SK-N-SH treated with all-trans-retinoic acid at 6 μM for 48 hours (cell line): ENCODE measurements around the gene APOL4.
"Not testable (repeated sequence)": the region's sequence is repeated elsewhere in the genome, so short reads cannot be mapped to it uniquely, and the experiment has no call there.

Experiments used
- ARNTL ChIP-seq: fragments of 450-650 bp; formaldehyde crosslinking; IDR thresholded peaks from 2 replicates; pipeline ENCODE4 v1.5.0; 2020; ENCODE audit warnings: low read depth, mild to moderate bottlenecking, moderate library complexity, borderline replicate concordance
- CREB5 ChIP-seq: fragments of 250-450 bp; sonication (Bioruptor Pico); IDR thresholded peaks from 2 replicates; pipeline ENCODE4 v1.5.1; 2020; ENCODE audit warnings: low read depth, mild to moderate bottlenecking, moderate library complexity
- GLIS3 ChIP-seq: fragments of 250-450 bp; sonication (Bioruptor Pico); IDR thresholded peaks from 2 replicates; pipeline ENCODE4 v1.5.0; 2020; ENCODE audit warnings: mild to moderate bottlenecking, moderate library complexity
- PATZ1 ChIP-seq: fragments of 250-450 bp; sonication (Bioruptor Pico); IDR thresholded peaks from 2 replicates; pipeline ENCODE4 v1.8.0; 2020; ENCODE audit warnings: mild to moderate bottlenecking, moderate library complexity, borderline replicate concordance
- PPARA ChIP-seq: fragments of 250-450 bp; sonication (Bioruptor Pico); IDR thresholded peaks from 2 replicates; pipeline ENCODE4 v1.5.0; 2020; ENCODE audit warnings: mild to moderate bottlenecking, borderline replicate concordance
- RARB ChIP-seq: fragments of 250-450 bp; sonication (Bioruptor Pico); IDR thresholded peaks from 2 replicates; pipeline ENCODE4 v1.8.0; 2021; ENCODE audit warnings: mild to moderate bottlenecking, moderate library complexity
- SNAI2 ChIP-seq: fragments of 250-450 bp; sonication (Bioruptor Pico); IDR thresholded peaks from 2 replicates; pipeline ENCODE4 v1.5.0; 2020; ENCODE audit warnings: mild to moderate bottlenecking, moderate library complexity
- TCF4 ChIP-seq: fragments of 250-450 bp; sonication (Bioruptor Pico); IDR thresholded peaks from 2 replicates; pipeline ENCODE4 v1.8.0; 2021; ENCODE audit warnings: mild to moderate bottlenecking, moderate library complexity, borderline replicate concordance
- TSHZ2 ChIP-seq: fragments of 250-450 bp; sonication (Bioruptor Pico); IDR thresholded peaks from 2 replicates; pipeline ENCODE4 v1.5.0; 2020; ENCODE audit warnings: mild to moderate bottlenecking, moderate library complexity
- ZFP3 ChIP-seq: fragments of 250-450 bp; sonication (Bioruptor Pico); IDR thresholded peaks from 2 replicates; pipeline ENCODE4 v1.5.0; 2020; ENCODE audit warnings: mild to moderate bottlenecking, moderate library complexity
- ZFP30 ChIP-seq: fragments of 450-650 bp; formaldehyde crosslinking; IDR thresholded peaks from 2 replicates; pipeline ENCODE4 v1.5.0; 2022; ENCODE audit warnings: mild to moderate bottlenecking, moderate library complexity

DNA sequence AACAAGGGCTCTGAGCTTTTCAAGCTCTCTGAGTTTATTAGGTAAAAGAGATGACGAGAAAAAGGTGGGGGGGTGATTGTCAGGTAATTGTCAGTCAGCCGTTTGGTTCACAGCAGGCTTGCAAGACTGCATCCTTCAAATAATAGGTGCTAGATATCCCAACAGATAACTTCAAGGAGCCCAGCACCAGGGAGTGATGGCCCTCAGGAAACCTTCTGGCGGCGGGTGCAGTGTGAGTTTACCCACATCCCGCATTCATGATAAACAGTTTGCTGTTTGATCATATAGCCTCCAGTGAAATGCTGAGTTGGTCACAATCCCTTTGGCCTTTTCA lies 39.8 kb downstream of the APOL4 start:
- not testable (repeated sequence) for TF ChIP-seq RARB, PATZ1, PPARA, ZFP30, TSHZ2, TCF4, ARNTL, ZFP3, GLIS3, CREB5, SNAI2 (CRISPR knock-in tag)
